Fibroblast of peridontal ligament (primary cell): ENCODE measurements around the gene ADAMTS19.

Experiments used
- DNase-seq: peaks from one replicate; pipeline ENCODE4 v3.0.0-alpha.2; 2010; ENCODE audit errors: extremely low read depth

Gene ADAMTS19

GRCh38 chr5:129465776-129466344 is 5.8 kb downstream of the ADAMTS19 start:
- DNase-seq, result no peak

GRCh38 chr5:129474544-129474943 is 14.4 kb downstream of the ADAMTS19 start:
- no peak for DNase-seq

GRCh38 chr5:129476751-129477150 is 16.7 kb downstream of the ADAMTS19 start:
- no peak for DNase-seq

GRCh38 chr5:129477532-129477931 is 17.4 kb downstream of the ADAMTS19 start:
- no peak for DNase-seq

GRCh38 chr5:129481161-129481560 is 21.1 kb downstream of the ADAMTS19 start:
- DNase-seq, result no peak

- peak; percentile 2 for DNase-seq
These were observed 36.3 kb downstream of the ADAMTS19 start for GRCh38 chr5:129496421-129496820.

GRCh38 chr5:129496864-129497595 is 36.9 kb downstream of the ADAMTS19 start:
- DNase-seq, result no peak

- DNase-seq, result no peak
These were observed 39.2 kb downstream of the ADAMTS19 start for GRCh38 chr5:129499208-129499852.

- DNase-seq, result no peak
These were observed 40.0 kb downstream of the ADAMTS19 start for GRCh38 chr5:129500101-129500500.

GRCh38 chr5:129506086-129506485 is 46.0 kb downstream of the ADAMTS19 start:
- peak; percentile 74 for DNase-seq

GRCh38 chr5:129506950-129507349 is 46.9 kb downstream of the ADAMTS19 start:
- DNase-seq, result no peak

- no peak for DNase-seq
These were observed 47.4 kb downstream of the ADAMTS19 start for GRCh38 chr5:129507527-129507926.

- no peak for DNase-seq
These were observed 48.5 kb downstream of the ADAMTS19 start for GRCh38 chr5:129508606-129509005.

- DNase-seq, result no peak
These were observed 49.4 kb downstream of the ADAMTS19 start for GRCh38 chr5:129509363-129509975.

- DNase-seq, result no peak
These were observed 51.2 kb downstream of the ADAMTS19 start for GRCh38 chr5:129511291-129511690.

- no peak for DNase-seq
These were observed 81.0 kb downstream of the ADAMTS19 start for GRCh38 chr5:129541051-129541450.

GRCh38 chr5:129541648-129542251 is 81.7 kb downstream of the ADAMTS19 start:
- DNase-seq, result peak; percentile 28

- DNase-seq, result no peak
These were observed 87.0 kb downstream of the ADAMTS19 start for GRCh38 chr5:129547137-129547536.

GRCh38 chr5:129554134-129554904 is 94.2 kb downstream of the ADAMTS19 start:
- DNase-seq, result no peak

GRCh38 chr5:129563585-129563984 is 103.5 kb downstream of the ADAMTS19 start:
- DNase-seq, result no peak

- no peak for DNase-seq
These were observed 109.2 kb downstream of the ADAMTS19 start for GRCh38 chr5:129569295-129569694.
